Heart left ventricle (tissue), 16 donors: Measurements from ENCODE around the gene MED12L. TPM values are rescaled to one million over a fixed set of nuclear protein-coding genes. Genes with fewer than 3 reads are reported as not detected.

Experiments used
- ATAC-seq, 4 donors: fragments of 200-7000 bp; cut with Tn5 transposase; one replicate each; pipeline ENCODE4 v1.9.1; 2020 to 2022; ENCODE audit warnings: moderate library complexity in 4 of 4, mild to moderate bottlenecking in 3 of 4, moderate number of reproducible peaks in 1 of 4
- DNase-seq, 5 donors: peaks; one replicate each; pipeline ENCODE4 v3.0.0-alpha.2; 2020
- H3K27ac ChIP-seq, 12 donors: fragments of 200-600 bp; sonication (generic) in 4 of 12; one replicate each; pipeline versions ENCODE4 v1.5.0 to v1.8.0; 2016 to 2022; ENCODE audit warnings: mild to moderate bottlenecking in 2 of 12
- H3K27me3 ChIP-seq, 9 donors: fragments of 200-600 bp; sonication (generic) in 2 of 9; one replicate each; pipeline versions ENCODE4 v1.5.1 to v1.8.0; 2016 to 2022; ENCODE audit warnings: mild to moderate bottlenecking in 3 of 9
- H3K36me3 ChIP-seq, 9 donors: fragments of 200-600 bp; sonication (generic) in 2 of 9; one replicate each; pipeline versions ENCODE4 v1.5.0 to v1.8.0; 2018 to 2022; ENCODE audit warnings: mild to moderate bottlenecking in 2 of 9
- H3K4me1 ChIP-seq, 12 donors: fragments of 200-600 bp; sonication (generic) in 4 of 12; one replicate each; pipeline versions ENCODE4 v1.5.0 to v1.8.0; 2016 to 2022; ENCODE audit warnings: mild to moderate bottlenecking in 3 of 12
- H3K4me3 ChIP-seq, 12 donors: fragments of 200-600 bp; sonication (generic) in 4 of 12; one replicate each; pipeline versions ENCODE4 v1.5.0 to v1.8.0; 2017 to 2022; ENCODE audit warnings: mild to moderate bottlenecking in 9 of 12, moderate library complexity in 4 of 12
- H3K9me3 ChIP-seq, 12 donors: fragments of 200-600 bp; sonication (generic) in 4 of 12; one replicate each; pipeline versions ENCODE4 v1.5.0 to v1.8.0; 2016 to 2022; ENCODE audit warnings: mild to moderate bottlenecking in 1 of 12
- POLR2A ChIP-seq, 2 donors: fragments of 450-650 bp; IDR thresholded peaks; one replicate each; pipeline ENCODE4 v1.6.1; 2017; ENCODE audit warnings: antibody characterized with exemption in 2 of 2, mild to moderate bottlenecking in 2 of 2, moderate library complexity in 2 of 2
- WGBS, 4 donors: extraction: QIAGEN DNeasy Blood & Tissue Kit in 2 of 4; methylation state at CpG; one replicate each; pipeline versions ENCODE4 v1.1.5 to v1.1.7; 2013 to 2018; 5-methylcytosine and 5-hydroxymethylcytosine counted together
- intact Hi-C, 10 donors: fragments of 100-400 bp; cut with DNase I; formaldehyde crosslinking; loops; one replicate each; pipeline versions ENCODE4 v1.11.1 to v1.14.2; 2022
- polyA plus RNA-seq, 2 donors: library from polyadenylated mRNA; stranded (reverse); fragments of 200-250 nt; gene quantifications; one replicate each; pipeline ENCODE4 v1.2.3, GENCODE V29; 2013
- total RNA-seq, 9 donors: library from RNA; depleted of rRNA in 2 of 9; stranded (reverse); fragments of >200 nt in 2 of 9; fragmentation: NEBNext Ultra II Directional in 3 of 9; extraction: Animal tissue kit (Norgen Biotek cat#: 25700) in 3 of 9; gene quantifications; one replicate each; pipeline versions ENCODE4 v1.1.0 to v1.2.4, GENCODE V29; 2016 to 2023
- TF ChIP-seq, protein P1 (sequence below), 12 donors: fragments of 200-600 bp; sonication (generic) in 4 of 12; IDR thresholded peaks; one replicate each; pipeline versions ENCODE4 v1.5.0 to v1.8.0; 2018 to 2022; ENCODE audit warnings: antibody characterized with exemption in 12 of 12, mild to moderate bottlenecking in 5 of 12
- donor health status: ischemic (EF 13 %, LVEDD 7.1; RV severe dilation, severe dysfunction).
- donor health status: healthy with polysubstance abuse.
- donor health status: DM: no; HTN: yes; CAD: no.
- donor health status: DM: no; HTN: no; CAD: no.
- donor health status: ischemic (EF 25% LVEDD 6.9; RV normal size, moderate dysfunction).
- donor health status: ischemic (EF 25% LVEDD 5.7; RV mildly dilated, moderate dysfunction).
- donor health status: healthy.
- donor health status: DM: yes; HTN: yes; CAD: no.
- donor health status: ischemic (EF 35%, LVEDD 5.7; RV mildly dilated, moderate dysfunction).
- donor health status: nonischemic (EF 11% LVEDD 7.7; RV severe dilation, severe dysfunction).
- donor health status: DM: yes; HTN: yes; CAD: no.
- donor health status: PGD.
- donor health status: ischemic (EF 29% LVEDD 5.4; RV normal size, mild dysfunction).
- donor health status: nonischemic (EF 23%, LVEDD 6.1; RV moderate dilation, normal function).

Gene MED12L
- total and polyA plus RNA-seq, 11 donors, result 0.06 to 2.1 (median 0.39) TPM

GRCh38 chr3:151320131-151320530 lies 234.7 kb downstream of the MED12L start:
- ATAC-seq (no peak), DNase-seq (no peak)
- Histone ChIP-seq H3K27ac (no peak overlapping the region), H3K27me3 (no peaks in the 10 kb centered on the region), H3K4me3 (no peak overlapping the region), H3K36me3 (no peaks in the 10 kb centered on the region), H3K9me3 (no peaks in the 10 kb centered on the region), H3K4me1 (peaks cover 0 to 27% (median 0%) of the 10 kb centered on the region in 12 donors)
- WGBS, 4 donors, result 86 to 92% (median 92%) methylated on average over 2 of the region's 2 CpGs
- intact Hi-C loops, result no loop called here
- TF ChIP-seq, protein P1, sequence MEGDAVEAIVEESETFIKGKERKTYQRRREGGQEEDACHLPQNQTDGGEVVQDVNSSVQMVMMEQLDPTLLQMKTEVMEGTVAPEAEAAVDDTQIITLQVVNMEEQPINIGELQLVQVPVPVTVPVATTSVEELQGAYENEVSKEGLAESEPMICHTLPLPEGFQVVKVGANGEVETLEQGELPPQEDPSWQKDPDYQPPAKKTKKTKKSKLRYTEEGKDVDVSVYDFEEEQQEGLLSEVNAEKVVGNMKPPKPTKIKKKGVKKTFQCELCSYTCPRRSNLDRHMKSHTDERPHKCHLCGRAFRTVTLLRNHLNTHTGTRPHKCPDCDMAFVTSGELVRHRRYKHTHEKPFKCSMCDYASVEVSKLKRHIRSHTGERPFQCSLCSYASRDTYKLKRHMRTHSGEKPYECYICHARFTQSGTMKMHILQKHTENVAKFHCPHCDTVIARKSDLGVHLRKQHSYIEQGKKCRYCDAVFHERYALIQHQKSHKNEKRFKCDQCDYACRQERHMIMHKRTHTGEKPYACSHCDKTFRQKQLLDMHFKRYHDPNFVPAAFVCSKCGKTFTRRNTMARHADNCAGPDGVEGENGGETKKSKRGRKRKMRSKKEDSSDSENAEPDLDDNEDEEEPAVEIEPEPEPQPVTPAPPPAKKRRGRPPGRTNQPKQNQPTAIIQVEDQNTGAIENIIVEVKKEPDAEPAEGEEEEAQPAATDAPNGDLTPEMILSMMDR (IDR thresholded peaks at IDR 0.05), result no peak
- no peak for TF ChIP-seq POLR2A (IDR thresholded peaks at IDR 0.05)

DNA sequence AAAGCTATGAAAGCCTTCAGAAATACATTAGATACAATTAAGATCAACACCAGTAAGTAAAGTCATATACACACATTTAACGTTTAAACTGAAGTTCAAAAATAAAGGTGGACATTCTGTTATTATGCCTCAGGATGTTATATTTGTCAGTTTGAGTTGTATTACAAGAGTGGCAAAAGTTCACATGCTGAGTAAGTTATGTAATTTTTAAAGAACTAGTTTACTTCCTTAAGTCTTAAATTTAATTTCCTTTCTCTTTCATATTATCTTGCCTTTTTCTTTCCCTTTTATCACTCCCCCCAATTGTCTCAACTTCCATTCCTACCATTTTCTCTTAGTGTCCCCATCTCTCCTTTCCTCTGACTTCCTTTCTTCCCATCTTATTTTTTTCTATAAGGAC lies 236.1 kb downstream of the MED12L start:
- Histone ChIP-seq H3K9me3 (no peaks in the 10 kb centered on the region), H3K27me3 (no peaks in the 10 kb centered on the region), H3K4me1 (peaks cover 0 to 28% (median 0%) of the 10 kb centered on the region in 12 donors), H3K36me3 (no peaks in the 10 kb centered on the region), H3K27ac (no peak overlapping the region), H3K4me3 (no peak overlapping the region)
- 77 to 84% (median 78%) methylated on average over 1 of the region's 1 CpG for WGBS, 4 donors
- ATAC-seq, result no peak
- no peak for DNase-seq
- no peak for TF ChIP-seq POLR2A (IDR thresholded peaks at IDR 0.05)
- TF ChIP-seq, protein P1 (IDR thresholded peaks at IDR 0.05), result no peak
- intact Hi-C loops, result no loop called here

- Histone ChIP-seq H3K9me3 (no peaks in the 10 kb centered on the region), H3K36me3 (no peaks in the 10 kb centered on the region), H3K27me3 (no peaks in the 10 kb centered on the region), H3K4me3 (no peak overlapping the region), H3K4me1 (peaks cover 0 to 36% (median 0%) of the 10 kb centered on the region in 12 donors), H3K27ac (peak overlapping the region in 1 of 12 donors; percentile 39)
- TF ChIP-seq, protein P1 (IDR thresholded peaks at IDR 0.05), result no peak
- TF ChIP-seq POLR2A (IDR thresholded peaks at IDR 0.05), result no peak
- DNase-seq (no peak), ATAC-seq (no peak)
- intact Hi-C loops, result no loop called here
- WGBS, 4 donors, result 72 to 92% (median 88%) methylated on average over 1 of the region's 1 CpG
Measured at GRCh38 chr3:151322511-151322910, 237.0 kb downstream of the MED12L start.

DNA sequence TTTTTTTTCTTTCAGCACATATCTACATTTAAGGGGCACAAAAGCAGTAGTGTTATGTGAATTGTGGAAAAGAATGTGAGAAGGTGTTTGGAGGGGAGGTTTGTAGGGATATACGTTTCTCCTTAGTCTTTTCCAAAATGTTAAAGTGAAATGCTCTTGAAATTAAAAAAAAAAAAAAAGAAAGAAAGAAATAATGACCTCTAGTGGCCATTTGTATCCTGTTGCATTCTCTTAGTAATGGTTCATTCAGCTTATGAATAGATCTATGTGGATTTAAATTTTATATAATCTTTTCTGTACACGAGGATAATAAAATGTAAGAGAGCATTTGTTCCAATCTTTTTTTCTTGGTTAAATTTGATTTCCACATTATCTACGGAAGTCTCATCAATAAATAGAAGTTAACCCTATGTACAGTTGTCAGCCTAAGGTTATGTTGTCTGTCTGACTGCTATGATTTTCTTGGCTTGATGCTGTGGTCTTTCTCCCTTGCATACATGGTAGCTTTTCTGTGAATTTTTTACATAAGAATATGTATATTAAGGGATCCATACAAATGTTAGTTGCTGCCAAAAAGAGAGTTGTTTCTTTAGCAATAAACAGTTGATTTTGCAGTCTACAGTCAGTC lies 242.2 kb downstream of the MED12L start:
- DNase-seq (no peak), ATAC-seq (peak in 1 of 4 donors; percentile 51)
- Histone ChIP-seq H3K27ac (peak overlapping the region in 2 of 12 donors; percentile 20 to 72), H3K9me3 (no peaks in the 10 kb centered on the region), H3K4me3 (peak overlapping the region in 8 of 12 donors; percentile 6 to 56 (median 24)), H3K36me3 (no peaks in the 10 kb centered on the region), H3K4me1 (peaks cover 0 to 41% (median 0%) of the 10 kb centered on the region in 12 donors), H3K27me3 (no peaks in the 10 kb centered on the region)
- intact Hi-C loops, result loop anchor here in 3 of 10 donors (2.0 to 5.0 kb wide), 3 partner anchors 100 to 160 kb away; no protein-coding TSS in a partner anchor
- WGBS, 4 donors, result 18 to 27% (median 24%) methylated on average over 3 of the region's 3 CpGs
- TF ChIP-seq, protein P1 (IDR thresholded peaks at IDR 0.05), result peak; percentile 42 to 72 (median 60)
- TF ChIP-seq POLR2A (IDR thresholded peaks at IDR 0.05), result no peak
